Activated T-cell treated with anti-CD3 and anti-CD28 coated beads, Interleukin-2, amount 50 U/mL, for 72 hours (primary cell): ENCODE measurements around the gene ACTN3. TPM values are rescaled to one million over a fixed set of nuclear protein-coding genes. Genes with fewer than 3 reads are reported as not detected.

Experiments
- ATAC-seq, 2 donors: fragments of 150-1000 bp; cut with Tn5 transposase; replicated peaks in 1 of 2; 2 replicates each; pipeline ENCODE4 v1.10.0; 2021; ENCODE audit warnings: moderate library complexity in 2 of 2, mild to moderate bottlenecking in 1 of 2
- DNase-seq, 2 donors: peaks; one replicate each; pipeline ENCODE4 v3.0.0; 2021 to 2022; ENCODE audit warnings: mixed read lengths in 1 of 2
- H3K27ac Mint-ChIP-seq: one replicate; pipeline ENCODE4 v1.8.0; 2022; ENCODE audit warnings: mild to moderate bottlenecking, moderate library complexity, mixed read lengths
- H3K27me3 Mint-ChIP-seq: one replicate; pipeline ENCODE4 v1.8.0; 2022; ENCODE audit warnings: low read depth, mixed read lengths
- H3K36me3 Mint-ChIP-seq, 2 donors: one replicate each; pipeline ENCODE4 v1.8.0; 2022; ENCODE audit warnings: mixed read lengths in 2 of 2, mild to moderate bottlenecking in 1 of 2; ENCODE audit not compliant: insufficient read depth in 2 of 2
- H3K4me1 Mint-ChIP-seq: one replicate; pipeline ENCODE4 v1.8.0; 2022; ENCODE audit warnings: low read depth, mixed read lengths
- H3K4me3 Mint-ChIP-seq, 2 donors: one replicate each; pipeline ENCODE4 v1.8.0; 2022; ENCODE audit warnings: mild to moderate bottlenecking in 2 of 2, mixed read lengths in 2 of 2, moderate library complexity in 2 of 2
- H3K9me3 Mint-ChIP-seq, 2 donors: one replicate each; pipeline ENCODE4 v1.8.0; 2022; ENCODE audit warnings: mixed read lengths in 2 of 2
- total RNA-seq, 2 donors: library from RNA; stranded (reverse); gene quantifications; one replicate each; pipeline ENCODE4 v1.2.3, GENCODE V29; 2022

The ACTN3 gene
- under 1 TPM in 1 of 2 donors, not detected in 1; 0.32 TPM for total RNA-seq

- Mint-ChIP-seq H3K9me3 (no peaks in the 10 kb centered on the region), H3K4me1 (peaks cover 36% of the 10 kb centered on the region), H3K27me3 (peaks cover 10% of the 10 kb centered on the region), H3K27ac (no peak within 1 kb of the TSS), H3K4me3 (peak within 1 kb of the TSS; percentile 88 to 98), H3K36me3 (peaks cover 3 to 7% of the 10 kb centered on the region in 2 donors)
- no peak for DNase-seq
- no peak for ATAC-seq
Observed at GRCh38 chr11:66546368-66546965, at the start of gene ACTN3. Gene ACTN3, plus strand, starts transcription at chr11:66546903. Its CDS starts 35 bp downstream, at chr11:66546938.

DNA sequence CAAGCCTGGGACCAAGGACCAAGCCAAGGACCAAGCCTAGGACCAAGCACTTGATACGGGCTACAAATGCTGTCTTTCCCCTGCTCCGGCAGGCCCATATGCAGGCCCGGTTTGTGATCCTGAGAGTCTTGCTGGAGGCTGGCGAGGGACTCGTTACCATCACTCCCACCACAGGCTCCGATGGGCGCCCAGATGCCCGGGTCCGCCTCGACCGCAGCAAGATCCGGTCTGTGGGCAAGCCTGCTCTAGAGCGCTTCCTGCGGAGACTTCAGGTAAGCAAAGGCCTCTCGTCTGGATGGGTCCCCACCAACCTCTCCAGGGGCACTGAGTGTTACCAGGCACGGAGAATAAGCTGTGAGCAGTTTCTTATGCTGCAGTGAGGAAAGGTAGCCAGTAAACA lies 49.5 kb upstream of the ACTN3 start:
- no peaks in the 10 kb centered on the region for H3K9me3 Mint-ChIP-seq
- H3K36me3 Mint-ChIP-seq, result peaks cover 0 to 13% of the 10 kb centered on the region in 2 donors
- H3K4me1 Mint-ChIP-seq, result no peaks in the 10 kb centered on the region
- H3K27ac Mint-ChIP-seq, result no peak overlapping the region
- no peak overlapping the region for H3K4me3 Mint-ChIP-seq
- DNase-seq, result no peak
- no peak for ATAC-seq
- H3K27me3 Mint-ChIP-seq, result no peaks in the 10 kb centered on the region

DNA sequence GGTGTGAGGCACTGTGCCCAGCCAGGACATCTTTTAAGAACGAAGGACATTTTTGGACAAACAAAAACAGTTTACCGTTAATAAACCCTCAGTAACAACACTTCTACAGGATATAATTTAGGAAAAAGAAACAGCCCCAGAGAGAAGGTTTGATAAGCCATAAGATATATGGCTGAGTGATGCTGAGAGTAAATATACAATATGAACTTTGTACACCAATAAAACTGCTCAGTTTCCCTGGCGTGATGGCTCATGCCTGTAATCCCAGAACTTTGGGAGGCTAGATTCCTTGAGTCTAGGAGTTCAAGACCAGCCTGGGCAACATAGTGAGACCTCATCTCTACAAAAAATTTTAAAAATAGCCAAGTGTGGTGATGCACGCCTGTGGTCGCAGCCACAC lies 48.2 kb upstream of the ACTN3 start:
- Mint-ChIP-seq H3K27ac (no peak overlapping the region), H3K9me3 (no peaks in the 10 kb centered on the region), H3K27me3 (no peaks in the 10 kb centered on the region), H3K4me1 (no peaks in the 10 kb centered on the region), H3K36me3 (peaks cover 0 to 11% of the 10 kb centered on the region in 2 donors), H3K4me3 (no peak overlapping the region)
- no peak for DNase-seq
- no peak for ATAC-seq

DNA sequence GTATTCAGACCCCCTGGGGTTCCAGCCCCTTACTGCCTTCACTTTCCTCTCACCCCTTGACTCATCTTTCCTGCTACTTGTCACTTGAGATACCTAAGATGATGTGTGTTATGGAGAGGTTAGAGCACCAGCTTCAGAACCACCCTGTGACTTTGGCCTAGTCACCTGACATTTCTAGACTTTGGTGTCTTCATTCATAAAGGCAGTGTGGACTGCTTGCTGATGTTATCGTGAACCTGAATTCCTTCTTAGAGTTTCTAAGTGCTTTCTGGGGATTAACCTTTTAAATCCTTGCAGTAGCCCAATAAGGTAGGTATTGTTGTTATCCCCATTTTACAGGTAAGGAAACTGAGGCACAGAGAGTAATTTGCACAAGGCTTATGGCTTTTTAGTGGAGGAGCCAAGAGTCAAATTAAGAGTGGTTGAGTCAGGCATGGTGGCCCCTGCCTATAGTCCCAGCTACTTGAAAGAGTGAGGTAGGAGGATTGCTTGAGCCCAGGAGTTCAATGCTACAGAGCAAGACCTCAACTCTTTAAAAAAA lies 41.4 kb upstream of the ACTN3 start:
- Mint-ChIP-seq H3K36me3 (peaks cover 2 to 4% of the 10 kb centered on the region in 2 donors), H3K4me3 (no peak overlapping the region), H3K27ac (no peak overlapping the region), H3K9me3 (no peaks in the 10 kb centered on the region), H3K4me1 (no peaks in the 10 kb centered on the region), H3K27me3 (no peaks in the 10 kb centered on the region)
- ATAC-seq (no peak), DNase-seq (no peak)

GRCh38 chr11:66509131-66509561 lies 37.6 kb upstream of the ACTN3 start:
- ATAC-seq (no peak), DNase-seq (no peak)
- Mint-ChIP-seq H3K4me3 (no peak overlapping the region), H3K27me3 (no peaks in the 10 kb centered on the region), H3K9me3 (no peaks in the 10 kb centered on the region), H3K36me3 (peaks cover 2% of the 10 kb centered on the region in 2 donors), H3K27ac (no peak overlapping the region), H3K4me1 (peaks cover 10% of the 10 kb centered on the region)

- Mint-ChIP-seq H3K4me3 (peak within 1 kb of the TSS; percentile 93), H3K9me3 (no peaks in the 10 kb centered on the region), H3K36me3 (peaks cover 0 to 2% of the 10 kb centered on the region in 2 donors), H3K27me3 (no peaks in the 10 kb centered on the region), H3K4me1 (peaks cover 10% of the 10 kb centered on the region), H3K27ac (peak within 1 kb of the TSS; percentile 10)
- peak; percentile 89 for DNase-seq
- peak; percentile 99 for ATAC-seq
Observed at GRCh38 chr11:66510271-66510989, 36.3 kb upstream of the ACTN3 start, which contains the start of gene BBS1. Gene BBS1, plus strand, starts transcription at chr11:66510635. Its CDS starts 25 bp downstream, at chr11:66510660.

GRCh38 chr11:66510990-66511339 lies 35.7 kb upstream of the ACTN3 start:
- Mint-ChIP-seq H3K4me3 (peak overlapping the region; percentile 93), H3K9me3 (no peaks in the 10 kb centered on the region), H3K4me1 (peaks cover 10% of the 10 kb centered on the region), H3K27me3 (no peaks in the 10 kb centered on the region), H3K27ac (peak overlapping the region; percentile 10), H3K36me3 (peaks cover 0 to 2% of the 10 kb centered on the region in 2 donors)
- ATAC-seq (no peak), DNase-seq (no peak)

DNA sequence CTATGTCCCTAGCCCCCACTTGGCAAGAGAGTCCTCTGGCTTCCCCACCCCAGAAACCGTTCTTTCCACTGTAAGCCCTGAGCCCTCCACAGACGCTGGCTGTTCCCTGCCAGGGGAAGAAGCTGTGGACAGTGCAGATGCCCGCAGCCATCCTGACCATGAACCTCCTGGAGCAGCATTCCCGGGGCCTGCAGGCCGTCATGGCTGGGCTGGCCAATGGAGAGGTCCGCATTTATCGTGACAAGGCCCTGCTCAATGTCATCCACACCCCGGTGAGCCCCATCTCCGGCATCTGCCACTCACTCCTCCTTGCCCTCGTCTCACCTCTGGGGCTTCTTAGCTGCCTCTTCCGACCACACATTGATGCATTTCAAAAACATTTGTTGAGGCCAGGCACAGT lies 23.1 kb upstream of the ACTN3 start:
- DNase-seq (no peak), ATAC-seq (no peak)
- H3K9me3 Mint-ChIP-seq, result no peaks in the 10 kb centered on the region
- H3K27me3 Mint-ChIP-seq, result no peaks in the 10 kb centered on the region
- no peak overlapping the region for H3K27ac Mint-ChIP-seq
- H3K4me3 Mint-ChIP-seq, result no peak overlapping the region
- no peaks in the 10 kb centered on the region for H3K4me1 Mint-ChIP-seq
- peaks cover 2 to 8% of the 10 kb centered on the region in 2 donors for H3K36me3 Mint-ChIP-seq

DNA sequence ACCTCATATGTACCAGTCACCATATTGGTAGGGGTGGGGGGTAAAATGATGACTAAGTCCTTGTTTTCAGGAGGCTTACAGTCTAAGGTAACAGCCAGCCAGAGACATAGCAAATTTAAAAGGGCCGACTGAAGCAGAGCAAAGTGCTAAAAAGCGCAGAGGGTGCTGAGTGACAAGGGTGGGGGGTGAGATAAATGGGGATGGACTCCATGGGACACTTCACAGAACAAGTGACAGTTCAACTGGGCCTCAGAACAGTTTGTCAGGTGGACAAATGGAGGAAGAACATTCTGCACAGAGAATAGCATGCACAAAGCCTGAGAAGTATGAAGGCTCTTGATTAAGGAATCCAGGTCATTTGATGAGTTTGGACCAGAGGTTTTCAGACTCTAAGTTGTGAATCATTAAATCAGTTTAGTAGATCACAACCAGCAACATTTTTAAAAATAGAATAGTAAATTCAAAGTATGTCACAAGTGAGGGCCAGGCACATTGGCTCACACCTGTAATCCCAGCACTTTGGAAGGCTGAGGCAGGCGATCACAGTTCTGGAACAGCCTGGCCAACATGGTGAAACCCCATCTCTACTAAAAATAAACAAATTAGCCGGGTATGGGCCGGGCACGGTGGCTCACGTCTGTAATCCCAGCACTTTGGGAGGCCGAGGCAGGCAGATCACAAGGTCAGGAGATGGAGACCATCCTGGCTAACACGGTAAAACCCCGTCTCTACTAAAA lies 22.2 kb upstream of the ACTN3 start:
- no peaks in the 10 kb centered on the region for H3K4me1 Mint-ChIP-seq
- no peak overlapping the region for H3K4me3 Mint-ChIP-seq
- H3K27ac Mint-ChIP-seq, result no peak overlapping the region
- no peak for ATAC-seq
- no peaks in the 10 kb centered on the region for H3K9me3 Mint-ChIP-seq
- no peaks in the 10 kb centered on the region for H3K27me3 Mint-ChIP-seq
- no peak for DNase-seq
- H3K36me3 Mint-ChIP-seq, result peaks cover 2 to 8% of the 10 kb centered on the region in 2 donors

DNA sequence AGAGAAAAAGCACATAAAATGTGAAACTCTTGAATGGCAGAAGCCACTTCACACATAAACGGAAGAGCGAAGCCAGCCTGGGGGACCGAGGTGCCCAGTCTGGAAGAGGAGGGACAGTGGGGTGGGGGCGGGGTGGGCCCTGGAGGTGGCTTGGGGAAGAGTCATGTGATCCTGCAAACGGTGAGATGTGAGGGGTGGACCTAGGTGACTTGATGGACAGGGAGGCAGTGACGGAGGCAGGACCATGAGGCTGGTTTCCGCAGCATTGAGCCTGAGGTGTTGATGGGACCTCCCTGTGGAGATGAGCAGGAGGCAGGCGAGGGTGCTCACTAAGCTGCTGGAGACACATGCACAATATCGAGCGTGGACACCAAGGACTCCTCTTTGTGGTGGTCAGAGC lies 17.6 kb upstream of the ACTN3 start:
- DNase-seq (no peak), ATAC-seq (no peak)
- Mint-ChIP-seq H3K27ac (no peak overlapping the region), H3K4me1 (peaks cover 6% of the 10 kb centered on the region), H3K36me3 (peaks cover 0 to 3% of the 10 kb centered on the region in 2 donors), H3K27me3 (no peaks in the 10 kb centered on the region), H3K9me3 (no peaks in the 10 kb centered on the region), H3K4me3 (no peak overlapping the region)

DNA sequence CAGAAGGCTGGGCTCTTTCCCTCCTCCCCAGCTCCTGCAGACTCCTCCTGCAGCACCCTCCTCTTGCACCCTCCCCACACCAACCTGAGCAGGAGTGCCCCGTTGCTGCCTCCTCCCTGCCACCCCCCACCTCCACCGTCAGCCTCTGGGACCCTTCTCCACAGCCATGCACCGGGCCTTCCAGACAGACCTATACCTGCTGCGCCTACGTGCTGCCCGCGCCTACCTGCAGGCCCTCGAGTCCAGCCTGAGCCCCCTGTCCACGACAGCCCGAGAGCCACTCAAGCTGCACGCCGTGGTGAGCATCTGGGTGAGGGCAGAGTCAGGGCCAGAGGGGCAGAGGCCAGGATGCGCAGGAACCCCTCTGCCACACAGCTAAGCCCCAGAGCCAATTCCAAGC lies 17.0 kb upstream of the ACTN3 start:
- Mint-ChIP-seq H3K36me3 (peaks cover 0 to 3% of the 10 kb centered on the region in 2 donors), H3K4me3 (no peak overlapping the region), H3K9me3 (no peaks in the 10 kb centered on the region), H3K27me3 (no peaks in the 10 kb centered on the region), H3K4me1 (peaks cover 6% of the 10 kb centered on the region), H3K27ac (no peak overlapping the region)
- no peak for ATAC-seq
- no peak for DNase-seq

GRCh38 chr11:66530927-66531709 lies 15.6 kb upstream of the ACTN3 start:
- no peak for ATAC-seq
- peaks cover 3 to 7% of the 10 kb centered on the region in 2 donors for H3K36me3 Mint-ChIP-seq
- no peaks in the 10 kb centered on the region for H3K9me3 Mint-ChIP-seq
- DNase-seq, result no peak
- no peaks in the 10 kb centered on the region for H3K27me3 Mint-ChIP-seq
- H3K4me1 Mint-ChIP-seq, result peaks cover 6% of the 10 kb centered on the region
- no peak overlapping the region for H3K4me3 Mint-ChIP-seq
- no peak overlapping the region for H3K27ac Mint-ChIP-seq
